Transverse colon (tissue), 4 donors: ENCODE results near the gene ADAM10.

Source experiments
- CTCF ChIP-seq, 5 experiments: fragments of 200-600 bp in 3 of 5; fragments of 450-650 bp in 2 of 5; sonication (generic) in 3 of 5; IDR thresholded peaks; 1 replicate in 2 of 5; 2 replicates in 3 of 5; pipeline ENCODE4 v1.5.1; 2016 to 2017; ENCODE audit warnings: antibody characterized with exemption in 5 of 5, inconsistent platforms in 3 of 5, mild to moderate bottlenecking in 2 of 5, moderate library complexity in 1 of 5
- EP300 ChIP-seq: sonication (generic); formaldehyde crosslinking; IDR thresholded peaks from one replicate; pipeline ENCODE4 v1.6.1; 2017; ENCODE audit warnings: antibody characterized with exemption, low read depth
- POLR2A ChIP-seq: fragments of 450-650 bp; IDR thresholded peaks from one replicate; pipeline ENCODE4 v1.6.1; 2016; ENCODE audit warnings: antibody characterized with exemption, mild to moderate bottlenecking, moderate library complexity
- POLR2AphosphoS5 ChIP-seq, 3 donors: sonication (generic); formaldehyde crosslinking; IDR thresholded peaks; one replicate each; pipeline ENCODE4 v1.6.1; 2016; ENCODE audit warnings: antibody characterized with exemption in 3 of 3

GRCh38 chr15:58715266-58715917 is 34.1 kb downstream of the ADAM10 start:
- TF ChIP-seq CTCF (IDR thresholded peaks at IDR 0.05) (no peak), POLR2A (no peak), POLR2AphosphoS5 (IDR thresholded peaks at IDR 0.05) (no peak), EP300 (no peak)
